Gastroesophageal sphincter (tissue), 4 donors: ENCODE results near the gene ZNF485. TPM values are rescaled to one million over a fixed set of nuclear protein-coding genes. Genes with fewer than 3 reads are reported as not detected.

Source experiments
- ATAC-seq: fragments of 150-250 bp; one replicate; pipeline ENCODE4 v1.9.1; 2016; ENCODE audit warnings: mild to moderate bottlenecking, moderate library complexity
- H3K27ac ChIP-seq, 4 donors: fragments of 200-600 bp; sonication (generic) in 3 of 4; 1 replicate in 3 of 4; 2 replicates in 1 of 4; pipeline ENCODE4 v1.5.1; 2016 to 2019
- H3K27me3 ChIP-seq: fragments of 200-600 bp; sonication (generic); one replicate; pipeline ENCODE4 v1.5.1; 2019
- H3K36me3 ChIP-seq, 2 donors: fragments of 200-600 bp; sonication (generic); one replicate each; pipeline ENCODE4 v1.5.1; 2019; ENCODE audit warnings: control low read depth in 1 of 2
- H3K4me1 ChIP-seq, 3 donors: fragments of 200-600 bp; sonication (generic); 1 replicate in 2 of 3; 2 replicates in 1 of 3; pipeline ENCODE4 v1.5.1; 2016 to 2019; ENCODE audit warnings: control low read depth in 2 of 3
- H3K4me3 ChIP-seq, 2 donors: fragments of 200-600 bp; sonication (generic); one replicate each; pipeline ENCODE4 v1.5.1; 2019; ENCODE audit warnings: mild to moderate bottlenecking in 1 of 2, moderate library complexity in 1 of 2
- H3K9me3 ChIP-seq, 3 donors: fragments of 200-600 bp; sonication (generic); one replicate each; pipeline ENCODE4 v1.5.1; 2017 to 2019; ENCODE audit warnings: control low read depth in 2 of 3
- CTCF ChIP-seq, 4 experiments: fragments of 200-600 bp in 2 of 4; fragments of 450-650 bp in 2 of 4; sonication (generic) in 1 of 4; IDR thresholded peaks; one replicate each; pipeline ENCODE4 v1.5.1; 2017 to 2019; ENCODE audit warnings: antibody characterized with exemption in 4 of 4, mild to moderate bottlenecking in 2 of 4, moderate library complexity in 2 of 4
- EP300 ChIP-seq: sonication (generic); formaldehyde crosslinking; IDR thresholded peaks from one replicate; pipeline ENCODE4 v1.6.1; 2017; ENCODE audit warnings: antibody characterized with exemption, mild to moderate bottlenecking
- POLR2A ChIP-seq, 2 donors: fragments of 450-650 bp; IDR thresholded peaks; one replicate each; pipeline ENCODE4 v1.6.1; 2017; ENCODE audit warnings: antibody characterized with exemption in 2 of 2, mild to moderate bottlenecking in 2 of 2, moderate library complexity in 1 of 2
- POLR2AphosphoS5 ChIP-seq: sonication (generic); formaldehyde crosslinking; IDR thresholded peaks from one replicate; pipeline ENCODE4 v1.6.1; 2017; ENCODE audit warnings: antibody characterized with exemption
- WGBS, 2 donors: methylation state at CpG; one replicate each; pipeline ENCODE4 v1.1.5; 2018; ENCODE audit warnings: low coverage in 1 of 2; 5-methylcytosine and 5-hydroxymethylcytosine counted together
- total RNA-seq, 4 donors: library from RNA; depleted of rRNA; stranded (reverse); fragments of >200 nt; gene quantifications; one replicate each; pipeline ENCODE4 v1.1.0, GENCODE V29; 2016

ZNF485 gene
- total RNA-seq, result 1 to 10 TPM; 2.2 to 4.5 (median 2.4) TPM

DNA sequence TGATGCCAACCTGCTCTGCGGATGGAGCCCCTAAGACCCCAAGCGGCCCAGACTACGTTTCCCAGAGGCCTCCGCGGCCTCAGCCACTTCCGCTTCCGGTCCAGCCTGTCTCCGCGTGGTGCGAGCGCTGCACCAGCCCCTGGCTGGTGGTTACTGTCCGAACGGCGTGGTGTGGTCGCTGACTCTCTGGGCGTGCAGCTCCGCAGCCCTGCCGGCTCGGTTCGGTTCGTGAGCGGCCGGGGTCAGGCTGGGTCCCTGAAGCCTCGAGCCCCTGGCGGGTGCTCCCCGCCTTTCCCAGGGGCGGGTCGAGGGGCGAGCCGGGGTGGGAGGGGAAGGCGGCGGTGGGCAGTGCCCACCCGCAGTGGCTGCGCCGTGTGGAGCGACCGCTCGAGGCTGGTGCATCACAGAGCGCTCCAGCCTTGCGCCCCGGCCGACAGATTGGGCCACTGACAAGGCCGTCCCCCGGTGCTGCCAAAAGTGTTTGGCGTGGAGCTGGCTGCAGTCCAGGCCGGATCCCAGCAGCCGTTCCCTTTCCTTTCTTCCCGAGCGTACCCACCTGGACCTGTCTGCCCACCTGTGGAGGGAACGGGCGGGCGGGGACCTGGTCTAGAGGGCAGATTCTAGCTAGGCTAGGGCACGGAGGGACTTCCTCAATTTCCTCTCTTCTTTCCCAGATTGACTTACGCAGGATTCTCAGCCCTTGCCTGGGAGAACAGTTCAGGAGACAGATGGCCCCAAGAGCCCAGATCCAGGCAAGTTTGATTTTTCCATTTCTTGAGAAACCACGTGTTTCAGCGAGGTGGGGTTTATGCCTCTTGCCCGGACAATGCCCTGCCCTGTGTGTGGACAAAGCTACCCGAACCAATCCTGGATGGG, at the start of gene ZNF485:
TSS of gene ZNF485 (plus strand) at position 116 of the 876 bp plus-strand sequence. CDS start at position 729, 613 bp downstream.
- H3K4me3 ChIP-seq, result peak within 1 kb of the TSS; percentile 68 to 82
- H3K9me3 ChIP-seq, result no peaks in the 10 kb centered on the region
- H3K27me3 ChIP-seq, result no peaks in the 10 kb centered on the region
- TF ChIP-seq EP300, result no peak
- TF ChIP-seq POLR2A (IDR thresholded peaks at IDR 0.05), result no peak
- TF ChIP-seq CTCF (IDR thresholded peaks at IDR 0.05), result peak in 1 of 4 experiments; percentile 36
- peak; percentile 64 for TF ChIP-seq POLR2AphosphoS5
- 14 to 26% methylated on average over 4 to 7 of the region's 58 CpGs for WGBS, 2 donors
- peaks cover 0 to 34% of the 10 kb centered on the region in 2 donors for H3K36me3 ChIP-seq
- peak within 1 kb of the TSS in 3 of 4 donors; percentile 50 to 82 (median 75) for H3K27ac ChIP-seq
- H3K4me1 ChIP-seq, result peaks cover 0 to 10% (median 5%) of the 10 kb centered on the region in 3 donors
- peak; percentile 87 for ATAC-seq

DNA sequence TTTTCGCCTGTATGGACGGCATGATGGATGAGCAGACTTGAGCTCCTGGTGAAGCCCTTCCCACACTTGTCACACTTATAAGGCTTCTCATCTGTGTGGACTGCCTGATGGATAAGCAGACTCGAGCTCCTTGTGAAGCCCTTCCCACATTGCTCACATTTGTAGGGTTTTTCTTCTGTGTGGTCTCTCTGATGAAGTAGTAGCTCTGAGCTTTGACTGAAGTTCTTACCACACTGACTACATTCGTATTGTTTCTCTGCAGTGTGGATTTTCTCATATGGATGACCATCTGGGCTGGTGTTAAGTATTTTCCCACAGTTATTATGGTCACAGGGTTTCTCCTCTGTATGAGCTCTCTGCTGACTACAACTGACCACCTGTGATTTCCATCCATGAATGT, 49.0 kb upstream of the ZNF485 start:
- Histone ChIP-seq H3K9me3 (peaks cover 0 to 64% (median 0%) of the 10 kb centered on the region in 3 donors), H3K27ac (no peak overlapping the region), H3K36me3 (peaks cover 10 to 60% of the 10 kb centered on the region in 2 donors), H3K27me3 (no peaks in the 10 kb centered on the region), H3K4me3 (no peak overlapping the region), H3K4me1 (no peaks in the 10 kb centered on the region)
- 90 to 95% methylated on average over 2 of the region's 4 CpGs for WGBS, 2 donors
- TF ChIP-seq POLR2A (IDR thresholded peaks at IDR 0.05) (no peak), CTCF (IDR thresholded peaks at IDR 0.05) (no peak), POLR2AphosphoS5 (no peak), EP300 (no peak)
- ATAC-seq, result no peak

DNA sequence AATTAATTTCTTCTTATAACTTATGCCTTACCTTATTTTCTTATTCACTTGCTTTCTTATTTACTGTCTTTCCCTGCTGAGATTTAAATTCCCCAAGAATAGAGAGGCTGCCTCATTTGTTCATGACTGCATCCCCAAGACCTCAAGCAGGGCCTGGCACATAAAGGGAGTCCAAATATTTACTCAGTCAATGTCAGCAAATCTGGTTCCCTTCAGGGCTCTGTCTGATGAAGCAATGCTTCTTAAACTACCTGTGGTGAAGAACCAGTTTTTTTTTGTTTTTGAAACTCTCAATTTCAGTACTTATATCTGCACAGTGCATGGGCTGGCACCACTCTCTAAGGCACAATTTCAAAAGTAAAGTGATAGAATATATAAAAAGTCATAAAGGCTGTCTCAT, 36.6 kb upstream of the ZNF485 start:
- peaks cover 0 to 53% of the 10 kb centered on the region in 2 donors for H3K36me3 ChIP-seq
- H3K9me3 ChIP-seq, result no peaks in the 10 kb centered on the region
- ATAC-seq, result no peak
- H3K4me1 ChIP-seq, result peaks cover 0 to 18% (median 0%) of the 10 kb centered on the region in 3 donors
- TF ChIP-seq CTCF (IDR thresholded peaks at IDR 0.05) (no peak), POLR2AphosphoS5 (no peak), POLR2A (IDR thresholded peaks at IDR 0.05) (no peak), EP300 (no peak)
- H3K27me3 ChIP-seq, result no peaks in the 10 kb centered on the region
- no peak overlapping the region for H3K4me3 ChIP-seq
- H3K27ac ChIP-seq, result no peak overlapping the region

- 54 to 100% methylated on average over 1 of the region's 1 CpG for WGBS, 2 donors
- no peak for ATAC-seq
- no peaks in the 10 kb centered on the region for H3K9me3 ChIP-seq
- H3K36me3 ChIP-seq, result peaks cover 0 to 44% of the 10 kb centered on the region in 2 donors
- no peak for TF ChIP-seq POLR2A (IDR thresholded peaks at IDR 0.05)
- no peak for TF ChIP-seq POLR2AphosphoS5
- no peak for TF ChIP-seq CTCF (IDR thresholded peaks at IDR 0.05)
- TF ChIP-seq EP300, result no peak
- H3K4me3 ChIP-seq, result no peak overlapping the region
- H3K27me3 ChIP-seq, result no peaks in the 10 kb centered on the region
- H3K27ac ChIP-seq, result no peak overlapping the region
- H3K4me1 ChIP-seq, result peaks cover 0 to 24% (median 0%) of the 10 kb centered on the region in 3 donors
Measured at GRCh38 chr10:43570971-43571370, 35.3 kb upstream of the ZNF485 start.
